SU-DHL-6 (cell line): ENCODE data around the gene ROBO2.

Experiments
- H2AFZ ChIP-seq: fragments of 200-600 bp; sonication (generic); 2 replicates; pipeline ENCODE4 v1.6.1; 2014; ENCODE audit warnings: low read depth, mild to moderate bottlenecking, moderate library complexity, mixed read lengths, antibody characterized with exemption, low read length; ENCODE audit not compliant: severe bottlenecking
- H3F3A ChIP-seq: fragments of 200-600 bp; shearing (Covaris generic); 2 replicates; pipeline ENCODE4 v1.6.0; 2016; ENCODE audit warnings: antibody characterized with exemption, mild to moderate bottlenecking; ENCODE audit not compliant: insufficient read depth
- H3K27ac ChIP-seq: fragments of 200-600 bp; sonication (generic); 2 replicates; pipeline ENCODE4 v1.5.1; 2016; ENCODE audit warnings: low read depth, mild to moderate bottlenecking, low read length, moderate library complexity, mixed read lengths
- H3K27me3 ChIP-seq: fragments of 200-600 bp; sonication (generic), shearing (Covaris generic); 2 replicates; pipeline ENCODE4 v1.6.0; 2014; ENCODE audit warnings: mild to moderate bottlenecking, low read length
- H3K36me3 ChIP-seq: fragments of 200-600 bp; sonication (generic); 2 replicates; pipeline ENCODE4 v1.6.1; 2014; ENCODE audit warnings: mild to moderate bottlenecking, low read length, mixed read lengths
- H3K4me2 ChIP-seq: fragments of 300-600, 200-600 bp; shearing (Covaris generic), sonication (generic); 2 replicates; pipeline ENCODE4 v1.6.0; 2014; ENCODE audit warnings: low read length, low read depth, mild to moderate bottlenecking; ENCODE audit not compliant: poor library complexity, severe bottlenecking
- H3K4me3 ChIP-seq: fragments of 200-600 bp; sonication (generic); 2 replicates; pipeline ENCODE4 v1.5.1; 2014; ENCODE audit warnings: antibody characterized with exemption, low read length, mild to moderate bottlenecking, mixed read lengths; ENCODE audit not compliant: insufficient read depth, poor library complexity, severe bottlenecking
- H3K79me2 ChIP-seq: fragments of 200-600 bp; sonication (generic); 2 replicates; pipeline ENCODE4 v1.6.1; 2014; ENCODE audit warnings: mild to moderate bottlenecking, low read length, moderate library complexity; ENCODE audit not compliant: insufficient read depth
- H3K9ac ChIP-seq: fragments of 200-600 bp; sonication (generic); 2 replicates; pipeline ENCODE4 v1.7.0; 2014; ENCODE audit warnings: mild to moderate bottlenecking, low read length
- H3K9me2 ChIP-seq: fragments of 200-600 bp; sonication (generic); replicated peaks from 2 replicates; pipeline ENCODE4 v1.6.1; 2014; ENCODE audit warnings: low read length; ENCODE audit not compliant: insufficient read depth
- H3K9me3 ChIP-seq: fragments of 200-600 bp; sonication (generic); 2 replicates; pipeline ENCODE4 v1.6.1; 2014; ENCODE audit warnings: low read length, mixed read lengths; ENCODE audit not compliant: insufficient read depth
- H4K20me1 ChIP-seq: fragments of 200-600 bp; sonication (generic); 2 replicates; pipeline ENCODE4 v1.6.1; 2014; ENCODE audit warnings: low read depth, mild to moderate bottlenecking, antibody characterized with exemption, low read length, moderate library complexity, mixed read lengths
- EZH2phosphoT487 ChIP-seq: fragments of 200-600 bp; sonication (generic), shearing (Covaris generic); conservative IDR thresholded peaks from 2 replicates; pipeline ENCODE4 v1.6.1; 2018; ENCODE audit warnings: mild to moderate bottlenecking, antibody characterized with exemption, low read length, moderate library complexity, mixed read lengths
- TF ChIP-seq, protein P1 (sequence below): fragments of 200-600 bp; sonication (generic); IDR thresholded peaks from one replicate; pipeline ENCODE4 v1.5.1; 2017; ENCODE audit warnings: antibody characterized with exemption, mild to moderate bottlenecking, low read length, moderate library complexity; ENCODE audit not compliant: insufficient read depth, poor library complexity, severe bottlenecking

Gene ROBO2

GRCh38 chr3:77599948-77600347 lies 560.0 kb downstream of the ROBO2 start:
- Histone ChIP-seq H3K27me3 (no peaks in the 10 kb centered on the region), H3K9me2 (no peaks in the 10 kb centered on the region), H3K9ac (no peak overlapping the region), H2AFZ (no peak overlapping the region), H3K79me2 (no peaks in the 10 kb centered on the region), H3K9me3 (no peaks in the 10 kb centered on the region), H3F3A (no peaks in the 10 kb centered on the region), H3K4me3 (no peak overlapping the region), H3K4me2 (no peak overlapping the region), H3K36me3 (no peaks in the 10 kb centered on the region), H3K27ac (no peak overlapping the region), H4K20me1 (no peaks in the 10 kb centered on the region)
- TF ChIP-seq EZH2phosphoT487 = no peak
- TF ChIP-seq, protein P1, sequence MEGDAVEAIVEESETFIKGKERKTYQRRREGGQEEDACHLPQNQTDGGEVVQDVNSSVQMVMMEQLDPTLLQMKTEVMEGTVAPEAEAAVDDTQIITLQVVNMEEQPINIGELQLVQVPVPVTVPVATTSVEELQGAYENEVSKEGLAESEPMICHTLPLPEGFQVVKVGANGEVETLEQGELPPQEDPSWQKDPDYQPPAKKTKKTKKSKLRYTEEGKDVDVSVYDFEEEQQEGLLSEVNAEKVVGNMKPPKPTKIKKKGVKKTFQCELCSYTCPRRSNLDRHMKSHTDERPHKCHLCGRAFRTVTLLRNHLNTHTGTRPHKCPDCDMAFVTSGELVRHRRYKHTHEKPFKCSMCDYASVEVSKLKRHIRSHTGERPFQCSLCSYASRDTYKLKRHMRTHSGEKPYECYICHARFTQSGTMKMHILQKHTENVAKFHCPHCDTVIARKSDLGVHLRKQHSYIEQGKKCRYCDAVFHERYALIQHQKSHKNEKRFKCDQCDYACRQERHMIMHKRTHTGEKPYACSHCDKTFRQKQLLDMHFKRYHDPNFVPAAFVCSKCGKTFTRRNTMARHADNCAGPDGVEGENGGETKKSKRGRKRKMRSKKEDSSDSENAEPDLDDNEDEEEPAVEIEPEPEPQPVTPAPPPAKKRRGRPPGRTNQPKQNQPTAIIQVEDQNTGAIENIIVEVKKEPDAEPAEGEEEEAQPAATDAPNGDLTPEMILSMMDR = no peak

DNA sequence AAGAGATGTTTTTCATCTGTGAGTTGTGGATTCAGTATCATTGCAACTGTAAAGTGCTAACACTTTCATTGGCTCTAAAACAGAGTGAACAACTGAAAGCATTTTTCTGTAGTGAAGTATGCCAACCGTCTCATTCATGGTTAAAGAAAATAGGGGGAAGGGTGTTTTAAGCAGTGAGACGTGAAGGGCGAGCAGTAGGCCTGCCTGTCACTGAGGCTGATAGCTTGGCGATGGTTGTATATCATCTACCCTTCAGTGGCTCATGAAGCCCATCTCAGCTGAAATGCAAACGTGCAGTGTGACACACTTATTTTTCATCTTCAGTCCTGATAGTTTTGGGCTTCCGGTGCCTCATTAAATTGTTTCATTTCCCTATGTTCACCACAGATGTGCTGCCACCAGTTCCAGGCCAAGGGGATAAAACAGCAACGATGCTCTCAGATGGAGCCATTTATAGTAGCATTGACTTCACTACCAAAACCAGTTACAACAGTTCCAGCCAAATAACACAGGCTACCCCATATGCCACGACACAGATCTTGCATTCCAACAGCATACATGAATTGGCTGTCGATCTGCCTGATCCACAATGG lies 562.0 kb downstream of the ROBO2 start:
- no peaks in the 10 kb centered on the region for H3K36me3 ChIP-seq
- H3K9me2 ChIP-seq = no peaks in the 10 kb centered on the region
- H3K4me2 ChIP-seq = no peak overlapping the region
- H3K27ac ChIP-seq = no peak overlapping the region
- no peaks in the 10 kb centered on the region for H4K20me1 ChIP-seq
- TF ChIP-seq, protein P1 = no peak
- TF ChIP-seq EZH2phosphoT487 = no peak
- no peak overlapping the region for H2AFZ ChIP-seq
- no peaks in the 10 kb centered on the region for H3K27me3 ChIP-seq
- H3K9me3 ChIP-seq = no peaks in the 10 kb centered on the region
- no peaks in the 10 kb centered on the region for H3K79me2 ChIP-seq
- H3K4me3 ChIP-seq = no peak overlapping the region
- H3F3A ChIP-seq = no peaks in the 10 kb centered on the region
- H3K9ac ChIP-seq = no peak overlapping the region

DNA sequence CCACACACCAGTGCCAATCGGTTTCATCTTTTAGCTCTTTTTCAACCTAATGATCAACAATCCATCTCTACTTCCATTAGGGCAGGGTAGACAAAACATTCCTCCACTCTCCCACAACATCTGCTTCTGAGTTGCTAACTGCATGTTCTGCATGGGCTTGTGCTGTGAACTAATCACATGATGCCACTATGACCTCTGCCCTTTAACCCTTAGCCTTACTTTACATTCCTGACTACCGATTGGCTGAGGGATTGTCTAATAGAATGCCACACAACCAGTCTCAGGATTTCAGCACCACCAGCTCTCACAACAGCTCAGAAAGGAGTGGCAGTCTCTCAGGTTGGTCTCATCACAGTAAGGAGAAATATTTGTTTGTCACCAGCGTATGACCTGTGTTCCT lies 562.8 kb downstream of the ROBO2 start:
- TF ChIP-seq, protein P1 = no peak
- TF ChIP-seq EZH2phosphoT487 = no peak
- Histone ChIP-seq H3K27ac (no peak overlapping the region), H3K36me3 (no peaks in the 10 kb centered on the region)

More for the DNA sequence above, 562.8 kb downstream of the ROBO2 start:
- Histone ChIP-seq H3K27me3 (no peaks in the 10 kb centered on the region), H3K9me3 (no peaks in the 10 kb centered on the region), H3F3A (no peaks in the 10 kb centered on the region), H3K79me2 (no peaks in the 10 kb centered on the region), H4K20me1 (no peaks in the 10 kb centered on the region), H3K4me3 (no peak overlapping the region), H2AFZ (no peak overlapping the region), H3K4me2 (no peak overlapping the region), H3K9ac (no peak overlapping the region), H3K9me2 (no peaks in the 10 kb centered on the region)
